GM12878 (cell line): ENCODE measurements around the gene JHY. TPM values are rescaled to one million over a fixed set of nuclear protein-coding genes. Genes with fewer than 3 reads are reported as not detected.

Experiments
- ATAC-seq: fragments of 200-7000 bp; cut with Tn5 transposase; 3 replicates; pipeline ENCODE4 v1.9.1; 2020; ENCODE audit warnings: mild to moderate bottlenecking, moderate library complexity
- BruUV-seq: library from RNA; stranded (reverse); fragments of 400-500 nt; replicated peaks from 2 replicates; lab custom pipeline; 2021; lab: Mats Ljungman, UMichigan
- CTCF ChIA-PET: fragments of 300-600 bp; sonication (Branson Sonifier 250); formaldehyde crosslinking; extraction: SDS; loops from one replicate; lab custom pipeline; 2021; ENCODE audit warnings: inconsistent platforms; lab: Yijun Ruan, JAX
- POLR2A ChIA-PET: fragments of 350-600 bp; formaldehyde crosslinking; extraction: SDS; loops from one replicate; lab custom pipeline; 2021; ENCODE audit warnings: inconsistent platforms; lab: Charles Lee
- RAD21 ChIA-PET: fragments of 300-600 bp; sonication (Branson Sonifier 250); formaldehyde crosslinking; loops from one replicate; lab custom pipeline; 2023; ENCODE audit warnings: antibody characterized with exemption; ENCODE audit not compliant: unreplicated experiment; lab: Charles Lee
- SMC1A ChIA-PET: fragments of 300-600 bp; sonication (Branson Sonifier 250); formaldehyde crosslinking; loops from one replicate; lab custom pipeline; 2023; ENCODE audit not compliant: unreplicated experiment, uncharacterized antibody; lab: Charles Lee
- DNase-seq: peaks from one replicate; pipeline ENCODE4 v3.0.0-alpha.2; 2011; ENCODE audit warnings: low read depth, low spot score
- FAIRE-seq: peaks from 3 replicates; lab custom pipeline; 2011; peaks lifted over from hg19 to GRCh38; lab: Jason Lieb, UNC
- H2AFZ ChIP-seq: 2 replicates; pipeline ENCODE4 v1.6.0; 2011; ENCODE audit warnings: low read depth, low read length, control low read depth; ENCODE audit not compliant: control insufficient read depth
- H3K27ac ChIP-seq: 2 replicates; pipeline ENCODE4 v1.5.1; 2011; ENCODE audit warnings: control low read depth; ENCODE audit not compliant: control insufficient read depth, insufficient read depth
- H3K27me3 ChIP-seq, 2 experiments: replicated peaks in 1 of 2; 2 replicates each; pipeline versions ENCODE4 v1.6.0 to v1.6.1; 2011; ENCODE audit warnings: low read length in 1 of 2; ENCODE audit not compliant: control insufficient read depth in 2 of 2, insufficient read depth in 2 of 2
- H3K36me3 ChIP-seq, 2 experiments: 2 replicates each; pipeline ENCODE4 v1.5.1; 2011; ENCODE audit warnings: low read length in 1 of 2; ENCODE audit not compliant: control insufficient read depth in 2 of 2, insufficient read depth in 2 of 2
- H3K4me1 ChIP-seq: 2 replicates; pipeline ENCODE4 v1.6.1; 2011; ENCODE audit warnings: mild to moderate bottlenecking, low read length, moderate library complexity, mixed read lengths; ENCODE audit not compliant: control insufficient read depth, insufficient read depth
- H3K4me2 ChIP-seq: 2 replicates; pipeline ENCODE4 v1.6.0; 2011; ENCODE audit warnings: control low read depth; ENCODE audit not compliant: control insufficient read depth, insufficient read depth
- H3K4me3 ChIP-seq: fragments of 200-600 bp; sonication (generic); 2 replicates; pipeline ENCODE4 v1.5.1; 2016
- H3K79me2 ChIP-seq: 2 replicates; pipeline ENCODE4 v1.6.0; 2011; ENCODE audit warnings: low read length; ENCODE audit not compliant: control insufficient read depth, insufficient read depth
- H3K9ac ChIP-seq: 2 replicates; pipeline ENCODE4 v1.8.0; 2011; ENCODE audit warnings: low read length, control low read depth, mixed read lengths; ENCODE audit not compliant: control insufficient read depth, insufficient read depth
- H3K9me3 ChIP-seq: replicated peaks from 3 replicates; pipeline ENCODE4 v1.5.1; 2011; ENCODE audit warnings: mild to moderate bottlenecking, low read length; ENCODE audit not compliant: control insufficient read depth, insufficient read depth
- H4K20me1 ChIP-seq: 2 replicates; pipeline ENCODE4 v1.6.0; 2011; ENCODE audit not compliant: control insufficient read depth, insufficient read depth
- EED ChIP-seq: sonication (generic); IDR thresholded peaks from 2 replicates; pipeline ENCODE4 v1.6.1; 2016; ENCODE audit warnings: antibody characterized with exemption, low read depth
- FOXK2 ChIP-seq: fragments of 450-650 bp; IDR thresholded peaks from 2 replicates; pipeline ENCODE4 v1.6.1; 2017; ENCODE audit warnings: mild to moderate bottlenecking, moderate library complexity
- JUND ChIP-seq: IDR thresholded peaks from 2 replicates; pipeline ENCODE4 v1.6.1; 2012; ENCODE audit warnings: low read depth, mild to moderate bottlenecking, low read length, improper control_type of control experiment, moderate library complexity
- MXI1 ChIP-seq: fragments of 150-350 bp; IDR thresholded peaks from 2 replicates; pipeline ENCODE4 v1.6.1; 2011; ENCODE audit warnings: low read depth, mild to moderate bottlenecking, inconsistent platforms, low read length, improper control_type of control experiment
- NBN ChIP-seq: fragments of 450-650 bp; IDR thresholded peaks from 2 replicates; pipeline ENCODE4 v1.6.1; 2016
- SPI1 ChIP-seq: IDR thresholded peaks from 2 replicates; pipeline ENCODE4 v1.6.1; 2011; ENCODE audit warnings: low read depth, mild to moderate bottlenecking, low read length, moderate library complexity, borderline replicate concordance; ENCODE audit not compliant: insufficient read depth
- SUZ12 ChIP-seq: fragments of 200-600 bp; sonication (generic); IDR thresholded peaks from one replicate; pipeline ENCODE4 v1.6.1; 2018; ENCODE audit warnings: antibody characterized with exemption, mild to moderate bottlenecking; ENCODE audit not compliant: unreplicated experiment
- ZNF384 ChIP-seq: IDR thresholded peaks from 2 replicates; pipeline ENCODE4 v1.6.1; 2012; ENCODE audit warnings: low read depth, mild to moderate bottlenecking, low read length, improper control_type of control experiment, borderline replicate concordance
- WGBS: methylation state at CpG from one replicate; pipeline ENCODE4 v1.1.6; 2016; ENCODE audit warnings: low lambda C conversion rate; ENCODE audit not compliant: insufficient replicate concordance, insufficient coverage; ENCODE audit errors: missing lambda C conversion rate; 5-methylcytosine and 5-hydroxymethylcytosine counted together
- in situ Hi-C: fragments of 300-500 bp; cut with MboI; formaldehyde crosslinking; loops from 9 replicates; pipeline ENCODE4 v1.14.3; 2018; ENCODE audit warnings: mixed read lengths
- intact Hi-C: fragments of 100-400 bp; cut with micrococcal nuclease; formaldehyde crosslinking; loops from one replicate; pipeline ENCODE4 v1.14.2; 2022; ENCODE audit not compliant: unreplicated experiment
- polyA plus RNA-seq, 11 experiments: library from polyadenylated mRNA; depleted of rRNA in 4 of 11; unstranded in 6 of 11; stranded (reverse) in 5 of 11; fragments of >200 nt; fragmentation: Nextera tagmentation in 4 of 11; fragmentation: Illumina TruSeq in 1 of 11; extraction: Ambion mirVana in 4 of 11; extraction: Trizol in 1 of 11; gene quantifications; 1 replicate in 1 of 11; 2 replicates in 10 of 11; pipeline versions ENCODE4 v1.2.1 to v1.2.3, GENCODE V29; 2011 to 2016; ENCODE audit warnings: inconsistent platforms in 2 of 11, missing spikeins in 2 of 11, low read depth in 1 of 11
- total RNA-seq, 4 experiments: library from RNA; depleted of rRNA in 3 of 4; stranded (reverse); fragments of >200 nt in 3 of 4; fragmentation: Illumina TruSeq in 1 of 4; extraction: Trizol in 1 of 4; gene quantifications; 2 replicates each; pipeline versions ENCODE4 v1.2.1 to v1.2.3, GENCODE V29; 2013 to 2021
- TF ChIP-seq, protein P1 (sequence below): fragments of 150-350 bp; IDR thresholded peaks from 2 replicates; pipeline ENCODE4 v1.6.1; 2016; ENCODE audit warnings: low read depth, low read length
- TF ChIP-seq, protein P2 (sequence below): IDR thresholded peaks from 2 replicates; pipeline ENCODE4 v1.6.1; 2012; ENCODE audit warnings: low read depth, low read length, improper control_type of control experiment
- TF ChIP-seq, protein P3 (sequence below): IDR thresholded peaks from 2 replicates; pipeline ENCODE4 v1.6.1; 2011; ENCODE audit warnings: low read depth, low read length, improper control_type of control experiment, borderline replicate concordance
- TF ChIP-seq, protein P4 (sequence below): fragments of 450-650 bp; IDR thresholded peaks from 2 replicates; pipeline ENCODE4 v1.6.1; 2017; ENCODE audit warnings: low read depth, mild to moderate bottlenecking, moderate library complexity
- TF ChIP-seq, protein P5 (sequence below): fragments of 450-650 bp; formaldehyde crosslinking; IDR thresholded peaks from 2 replicates; pipeline ENCODE4 v1.5.0; 2022; ENCODE audit warnings: mild to moderate bottlenecking, missing genetic modification characterization

The JHY gene
- total and polyA plus RNA-seq, 10 of the 15 experiments (the other 5 are each of a cell fraction or from before 2014, with no cell fraction given): 0.90 to 7.1 (median 5.5) TPM

DNA sequence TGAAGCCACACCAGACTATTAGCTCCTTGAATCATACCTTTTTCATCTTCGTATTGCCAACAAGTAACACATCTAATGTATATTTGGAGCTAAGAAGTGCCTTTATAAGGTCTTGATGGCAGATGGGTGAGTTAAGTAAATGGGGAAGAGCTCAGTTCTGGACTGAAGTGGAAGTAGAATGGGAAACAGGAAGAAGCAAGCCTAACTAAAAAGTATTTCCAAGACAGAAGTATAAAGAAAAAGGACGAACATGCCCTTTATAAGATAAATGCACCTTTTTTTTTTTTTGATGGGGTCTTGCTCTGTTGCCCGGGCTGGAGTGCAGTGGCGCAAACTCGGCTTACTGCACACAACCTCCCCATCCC, 29.8 kb upstream of the JHY start:
- Histone ChIP-seq H3K79me2 (no peaks in the 10 kb centered on the region), H2AFZ (no peak overlapping the region), H4K20me1 (no peaks in the 10 kb centered on the region), H3K4me3 (no peak overlapping the region), H3K9ac (no peak overlapping the region), H3K27me3 (no peaks in the 10 kb centered on the region), H3K4me1 (peaks cover 24% of the 10 kb centered on the region), H3K9me3 (no peaks in the 10 kb centered on the region), H3K27ac (no peak overlapping the region), H3K36me3 (no peaks in the 10 kb centered on the region), H3K4me2 (no peak overlapping the region)
- in situ Hi-C loops: loop anchor here (5.0 kb wide), 1 partner anchor 55 kb away; no protein-coding TSS in a partner anchor
- ChIA-PET POLR2A (interaction anchor here (0.7 to 4.5 kb wide), 12 partner anchors 9 to 395 kb away, joined by 3 to 34 read pairs (median 6); partner anchors contain the start of gene HSPA8), SMC1A (interaction anchor here (0.7 to 21.9 kb wide), 31 partner anchors 10 to 274 kb away, joined by 3 to 485 read pairs (median 12); partner anchors contain the start of gene CRTAM), RAD21 (interaction anchor here (0.7 to 11.7 kb wide), 30 partner anchors 8 to 273 kb away, joined by 3 to 293 read pairs (median 9); partner anchors contain the start of genes CRTAM and HSPA8), CTCF (interaction anchor here (0.6 to 31.9 kb wide), 27 partner anchors 8 to 564 kb away, joined by 3 to 869 read pairs (median 30); partner anchors contain the start of genes CRTAM and HSPA8)
- no peak for FAIRE-seq
- 88% methylated on average over 5 of the region's 5 CpGs for WGBS
- intact Hi-C loops: no loop called here
- BruUV-seq: no TSS peak
- no peak for ATAC-seq
- DNase-seq: no peak
- no peak for TF ChIP-seq ZNF384
- TF ChIP-seq NBN: no peak
- TF ChIP-seq, protein P1, sequence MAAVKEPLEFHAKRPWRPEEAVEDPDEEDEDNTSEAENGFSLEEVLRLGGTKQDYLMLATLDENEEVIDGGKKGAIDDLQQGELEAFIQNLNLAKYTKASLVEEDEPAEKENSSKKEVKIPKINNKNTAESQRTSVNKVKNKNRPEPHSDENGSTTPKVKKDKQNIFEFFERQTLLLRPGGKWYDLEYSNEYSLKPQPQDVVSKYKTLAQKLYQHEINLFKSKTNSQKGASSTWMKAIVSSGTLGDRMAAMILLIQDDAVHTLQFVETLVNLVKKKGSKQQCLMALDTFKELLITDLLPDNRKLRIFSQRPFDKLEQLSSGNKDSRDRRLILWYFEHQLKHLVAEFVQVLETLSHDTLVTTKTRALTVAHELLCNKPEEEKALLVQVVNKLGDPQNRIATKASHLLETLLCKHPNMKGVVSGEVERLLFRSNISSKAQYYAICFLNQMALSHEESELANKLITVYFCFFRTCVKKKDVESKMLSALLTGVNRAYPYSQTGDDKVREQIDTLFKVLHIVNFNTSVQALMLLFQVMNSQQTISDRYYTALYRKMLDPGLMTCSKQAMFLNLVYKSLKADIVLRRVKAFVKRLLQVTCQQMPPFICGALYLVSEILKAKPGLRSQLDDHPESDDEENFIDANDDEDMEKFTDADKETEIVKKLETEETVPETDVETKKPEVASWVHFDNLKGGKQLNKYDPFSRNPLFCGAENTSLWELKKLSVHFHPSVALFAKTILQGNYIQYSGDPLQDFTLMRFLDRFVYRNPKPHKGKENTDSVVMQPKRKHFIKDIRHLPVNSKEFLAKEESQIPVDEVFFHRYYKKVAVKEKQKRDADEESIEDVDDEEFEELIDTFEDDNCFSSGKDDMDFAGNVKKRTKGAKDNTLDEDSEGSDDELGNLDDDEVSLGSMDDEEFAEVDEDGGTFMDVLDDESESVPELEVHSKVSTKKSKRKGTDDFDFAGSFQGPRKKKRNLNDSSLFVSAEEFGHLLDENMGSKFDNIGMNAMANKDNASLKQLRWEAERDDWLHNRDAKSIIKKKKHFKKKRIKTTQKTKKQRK: no peak
- TF ChIP-seq SPI1: no peak
- no peak for TF ChIP-seq SUZ12
- no peak for TF ChIP-seq EED
- no peak for TF ChIP-seq JUND
- TF ChIP-seq, protein P2, sequence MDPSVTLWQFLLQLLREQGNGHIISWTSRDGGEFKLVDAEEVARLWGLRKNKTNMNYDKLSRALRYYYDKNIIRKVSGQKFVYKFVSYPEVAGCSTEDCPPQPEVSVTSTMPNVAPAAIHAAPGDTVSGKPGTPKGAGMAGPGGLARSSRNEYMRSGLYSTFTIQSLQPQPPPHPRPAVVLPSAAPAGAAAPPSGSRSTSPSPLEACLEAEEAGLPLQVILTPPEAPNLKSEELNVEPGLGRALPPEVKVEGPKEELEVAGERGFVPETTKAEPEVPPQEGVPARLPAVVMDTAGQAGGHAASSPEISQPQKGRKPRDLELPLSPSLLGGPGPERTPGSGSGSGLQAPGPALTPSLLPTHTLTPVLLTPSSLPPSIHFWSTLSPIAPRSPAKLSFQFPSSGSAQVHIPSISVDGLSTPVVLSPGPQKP: no peak
- no peak for TF ChIP-seq MXI1
- TF ChIP-seq, protein P3, sequence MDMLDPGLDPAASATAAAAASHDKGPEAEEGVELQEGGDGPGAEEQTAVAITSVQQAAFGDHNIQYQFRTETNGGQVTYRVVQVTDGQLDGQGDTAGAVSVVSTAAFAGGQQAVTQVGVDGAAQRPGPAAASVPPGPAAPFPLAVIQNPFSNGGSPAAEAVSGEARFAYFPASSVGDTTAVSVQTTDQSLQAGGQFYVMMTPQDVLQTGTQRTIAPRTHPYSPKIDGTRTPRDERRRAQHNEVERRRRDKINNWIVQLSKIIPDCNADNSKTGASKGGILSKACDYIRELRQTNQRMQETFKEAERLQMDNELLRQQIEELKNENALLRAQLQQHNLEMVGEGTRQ: no peak
- TF ChIP-seq, protein P4, sequence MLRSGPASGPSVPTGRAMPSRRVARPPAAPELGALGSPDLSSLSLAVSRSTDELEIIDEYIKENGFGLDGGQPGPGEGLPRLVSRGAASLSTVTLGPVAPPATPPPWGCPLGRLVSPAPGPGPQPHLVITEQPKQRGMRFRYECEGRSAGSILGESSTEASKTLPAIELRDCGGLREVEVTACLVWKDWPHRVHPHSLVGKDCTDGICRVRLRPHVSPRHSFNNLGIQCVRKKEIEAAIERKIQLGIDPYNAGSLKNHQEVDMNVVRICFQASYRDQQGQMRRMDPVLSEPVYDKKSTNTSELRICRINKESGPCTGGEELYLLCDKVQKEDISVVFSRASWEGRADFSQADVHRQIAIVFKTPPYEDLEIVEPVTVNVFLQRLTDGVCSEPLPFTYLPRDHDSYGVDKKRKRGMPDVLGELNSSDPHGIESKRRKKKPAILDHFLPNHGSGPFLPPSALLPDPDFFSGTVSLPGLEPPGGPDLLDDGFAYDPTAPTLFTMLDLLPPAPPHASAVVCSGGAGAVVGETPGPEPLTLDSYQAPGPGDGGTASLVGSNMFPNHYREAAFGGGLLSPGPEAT: no peak
- no peak for TF ChIP-seq FOXK2
- TF ChIP-seq, protein P5, sequence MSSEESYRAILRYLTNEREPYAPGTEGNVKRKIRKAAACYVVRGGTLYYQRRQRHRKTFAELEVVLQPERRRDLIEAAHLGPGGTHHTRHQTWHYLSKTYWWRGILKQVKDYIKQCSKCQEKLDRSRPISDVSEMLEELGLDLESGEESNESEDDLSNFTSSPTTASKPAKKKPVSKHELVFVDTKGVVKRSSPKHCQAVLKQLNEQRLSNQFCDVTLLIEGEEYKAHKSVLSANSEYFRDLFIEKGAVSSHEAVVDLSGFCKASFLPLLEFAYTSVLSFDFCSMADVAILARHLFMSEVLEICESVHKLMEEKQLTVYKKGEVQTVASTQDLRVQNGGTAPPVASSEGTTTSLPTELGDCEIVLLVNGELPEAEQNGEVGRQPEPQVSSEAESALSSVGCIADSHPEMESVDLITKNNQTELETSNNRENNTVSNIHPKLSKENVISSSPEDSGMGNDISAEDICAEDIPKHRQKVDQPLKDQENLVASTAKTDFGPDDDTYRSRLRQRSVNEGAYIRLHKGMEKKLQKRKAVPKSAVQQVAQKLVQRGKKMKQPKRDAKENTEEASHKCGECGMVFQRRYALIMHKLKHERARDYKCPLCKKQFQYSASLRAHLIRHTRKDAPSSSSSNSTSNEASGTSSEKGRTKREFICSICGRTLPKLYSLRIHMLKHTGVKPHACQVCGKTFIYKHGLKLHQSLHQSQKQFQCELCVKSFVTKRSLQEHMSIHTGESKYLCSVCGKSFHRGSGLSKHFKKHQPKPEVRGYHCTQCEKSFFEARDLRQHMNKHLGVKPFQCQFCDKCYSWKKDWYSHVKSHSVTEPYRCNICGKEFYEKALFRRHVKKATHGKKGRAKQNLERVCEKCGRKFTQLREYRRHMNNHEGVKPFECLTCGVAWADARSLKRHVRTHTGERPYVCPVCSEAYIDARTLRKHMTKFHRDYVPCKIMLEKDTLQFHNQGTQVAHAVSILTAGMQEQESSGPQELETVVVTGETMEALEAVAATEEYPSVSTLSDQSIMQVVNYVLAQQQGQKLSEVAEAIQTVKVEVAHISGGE: no peak
